Measurements from ENCODE around the gene CRYBA4. TPM values are rescaled to one million over a fixed set of nuclear protein-coding genes. Genes with fewer than 3 reads are reported as not detected.

Gene CRYBA4
- total RNA-seq, 1 donor from 2014 or later: not detected

DNA sequence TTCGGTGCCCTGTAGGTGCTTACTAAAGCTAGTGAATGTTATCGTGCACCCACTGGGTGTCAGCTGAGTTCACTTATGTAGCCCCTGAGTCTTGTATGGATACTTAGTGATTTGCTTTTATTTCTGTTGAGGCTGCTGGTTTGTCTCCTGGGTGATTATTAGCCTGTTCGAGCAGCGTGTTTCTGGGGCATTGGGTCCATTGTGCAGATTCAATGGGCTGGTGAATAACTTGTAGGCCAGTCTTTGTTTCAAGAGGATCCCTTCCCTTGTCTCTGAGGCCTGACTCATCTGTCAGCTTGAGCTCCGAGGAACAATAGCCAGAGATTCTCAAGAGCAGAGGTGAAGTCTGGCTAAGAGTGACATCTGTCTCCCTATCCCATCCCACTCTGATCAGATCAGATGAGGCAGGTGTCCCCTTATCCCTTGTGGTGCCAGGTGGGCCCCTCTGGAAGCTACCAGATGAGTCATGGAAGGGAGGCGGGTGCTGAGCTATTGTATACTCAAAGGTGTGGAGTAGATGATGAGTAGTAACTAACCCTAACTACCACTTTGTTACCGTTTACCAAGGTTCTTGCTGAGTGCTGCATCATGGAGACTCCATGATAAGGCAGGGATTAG is 39.3 kb downstream of the CRYBA4 start:
- no peak for TF ChIP-seq CTCF (IDR thresholded peaks at IDR 0.05; ENCODE audit: insufficient read depth, low read length, severe bottlenecking)
- H3K36me3 ChIP-seq (ENCODE audit: control insufficient read depth, insufficient read depth, low read length): no peaks in the 10 kb centered on the region
- DNase-seq (ENCODE audit: low read depth) (peak; percentile 54), FAIRE-seq (peak; percentile 73)
- H3K4me3 ChIP-seq (ENCODE audit: low read depth, low read length): no peak overlapping the region
- peaks cover 15% of the 10 kb centered on the region for H3K27me3 ChIP-seq (ENCODE audit: control insufficient read depth, insufficient read depth, low read length)

DNA sequence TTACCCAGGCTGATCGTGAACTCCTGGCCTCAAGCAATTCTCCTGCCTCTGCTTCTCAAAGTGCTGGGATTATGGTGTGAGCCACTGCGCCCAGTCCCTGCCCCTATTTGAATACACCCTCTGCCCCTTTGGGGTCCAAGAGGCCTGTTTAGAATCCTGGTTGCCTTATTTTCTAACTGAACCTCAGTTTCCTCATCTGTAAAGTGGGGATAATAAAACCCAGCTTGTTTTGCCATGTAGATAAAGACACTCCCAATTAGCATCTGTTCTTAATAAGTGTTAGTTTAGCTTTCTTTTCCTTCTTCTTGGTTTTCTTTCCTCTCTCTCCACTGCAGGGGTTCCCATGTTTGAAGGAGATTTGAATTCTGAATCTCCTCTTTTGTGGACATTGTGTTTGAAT is 40.4 kb downstream of the CRYBA4 start:
- no peak for TF ChIP-seq CTCF (IDR thresholded peaks at IDR 0.05; ENCODE audit: insufficient read depth, low read length, severe bottlenecking)
- peaks cover 11% of the 10 kb centered on the region for H3K27me3 ChIP-seq (ENCODE audit: control insufficient read depth, insufficient read depth, low read length)
- DNase-seq (ENCODE audit: low read depth) (no peak), FAIRE-seq (no peak)
- no peak overlapping the region for H3K4me3 ChIP-seq (ENCODE audit: low read depth, low read length)
- H3K36me3 ChIP-seq (ENCODE audit: control insufficient read depth, insufficient read depth, low read length): no peaks in the 10 kb centered on the region

- FAIRE-seq: no peak
- Histone ChIP-seq H3K36me3 (ENCODE audit: control insufficient read depth, insufficient read depth, low read length) (no peaks in the 10 kb centered on the region), H3K4me3 (ENCODE audit: low read depth, low read length) (no peak overlapping the region), H3K27me3 (ENCODE audit: control insufficient read depth, insufficient read depth, low read length) (peaks cover 2% of the 10 kb centered on the region)
- no peak for TF ChIP-seq CTCF (IDR thresholded peaks at IDR 0.05; ENCODE audit: insufficient read depth, low read length, severe bottlenecking)
- DNase-seq (ENCODE audit: low read depth): no peak
Observed at GRCh38 chr22:26663374-26663923, 41.7 kb downstream of the CRYBA4 start.

GRCh38 chr22:26665813-26666231 is 44.1 kb downstream of the CRYBA4 start:
- Histone ChIP-seq H3K27me3 (ENCODE audit: control insufficient read depth, insufficient read depth, low read length) (no peaks in the 10 kb centered on the region), H3K4me3 (ENCODE audit: low read depth, low read length) (no peak overlapping the region), H3K36me3 (ENCODE audit: control insufficient read depth, insufficient read depth, low read length) (no peaks in the 10 kb centered on the region)
- DNase-seq (ENCODE audit: low read depth) (no peak), FAIRE-seq (no peak)
- no peak for TF ChIP-seq CTCF (IDR thresholded peaks at IDR 0.05; ENCODE audit: insufficient read depth, low read length, severe bottlenecking)

DNA sequence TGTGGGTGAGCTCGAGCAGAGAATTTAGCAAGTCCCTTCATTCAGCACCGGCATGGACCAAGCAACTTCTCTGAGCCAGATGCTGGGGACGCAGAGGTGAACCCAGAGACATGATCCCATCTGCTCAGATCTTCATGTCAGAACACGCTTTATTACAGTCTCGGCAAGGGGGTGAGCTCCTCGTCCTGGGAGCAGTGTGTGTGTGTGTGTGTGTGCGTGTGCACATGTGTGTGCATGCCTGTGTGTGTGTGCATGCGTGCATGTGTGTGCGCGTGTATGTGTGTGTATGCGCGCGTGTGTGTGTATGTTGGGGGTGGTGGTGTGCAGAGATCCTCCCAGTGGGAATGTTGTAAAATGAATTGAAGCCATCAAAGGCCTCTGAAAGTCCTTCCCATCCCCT is 45.4 kb downstream of the CRYBA4 start:
- TF ChIP-seq CTCF (IDR thresholded peaks at IDR 0.05; ENCODE audit: insufficient read depth, low read length, severe bottlenecking): no peak
- FAIRE-seq (peak; percentile 75), DNase-seq (ENCODE audit: low read depth) (peak; percentile 29)
- no peaks in the 10 kb centered on the region for H3K27me3 ChIP-seq (ENCODE audit: control insufficient read depth, insufficient read depth, low read length)
- no peaks in the 10 kb centered on the region for H3K36me3 ChIP-seq (ENCODE audit: control insufficient read depth, insufficient read depth, low read length)
- no peak overlapping the region for H3K4me3 ChIP-seq (ENCODE audit: low read depth, low read length)

DNA sequence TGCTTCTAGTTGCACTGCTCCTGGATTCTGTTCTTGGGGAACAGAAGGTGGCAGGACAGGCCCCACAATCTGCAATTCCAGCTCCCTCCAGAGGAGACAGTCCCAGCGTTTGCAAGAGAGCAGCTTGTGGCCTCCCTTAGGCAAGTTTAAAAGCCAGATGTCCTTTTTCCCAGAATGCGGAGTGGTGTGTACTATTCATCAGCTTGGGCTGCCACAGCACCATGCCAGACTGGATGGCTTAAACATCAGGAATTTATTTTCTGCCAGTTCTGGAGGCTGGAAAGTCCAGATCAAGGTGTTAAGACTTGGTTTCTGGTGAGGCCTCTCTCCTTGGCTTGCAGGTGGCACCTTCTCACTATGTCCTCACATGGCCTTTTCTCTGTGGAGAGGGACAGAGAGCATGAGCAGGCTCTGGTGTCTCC is 47.3 kb downstream of the CRYBA4 start:
- FAIRE-seq (no peak), DNase-seq (ENCODE audit: low read depth) (peak; percentile 53)
- peak; percentile 65 for TF ChIP-seq CTCF (IDR thresholded peaks at IDR 0.05; ENCODE audit: insufficient read depth, low read length, severe bottlenecking)
- no peaks in the 10 kb centered on the region for H3K27me3 ChIP-seq (ENCODE audit: control insufficient read depth, insufficient read depth, low read length)
- no peak overlapping the region for H3K4me3 ChIP-seq (ENCODE audit: low read depth, low read length)
- H3K36me3 ChIP-seq (ENCODE audit: control insufficient read depth, insufficient read depth, low read length): no peaks in the 10 kb centered on the region

Data from bronchial epithelial cell (primary cell).